OCI-LY3 (cell line): Measurements from ENCODE around the gene DIP2C.

ENCODE experiments used
- CTCF ChIP-seq: fragments of 200-600, 300-600 bp; sonication (generic); IDR thresholded peaks from 2 replicates; pipeline ENCODE4 v1.5.1; 2014; ENCODE audit warnings: antibody characterized with exemption, low read length, low read depth
- EZH2phosphoT487 ChIP-seq: fragments of 200-600 bp; shearing (Covaris generic); IDR thresholded peaks from 2 replicates; pipeline ENCODE4 v1.6.1; 2018; ENCODE audit warnings: antibody characterized with exemption, mixed run types, low read depth

- TF ChIP-seq CTCF = no peak
- TF ChIP-seq EZH2phosphoT487 = no peak
Observed at GRCh38 chr10:363152-363551, 326.3 kb downstream of the DIP2C start.
